HCT116 (cell line): ENCODE data around the gene ZFP36. TPM values are rescaled to one million over a fixed set of nuclear protein-coding genes. Genes with fewer than 3 reads are reported as not detected.

ENCODE experiments used
- ATAC-seq: fragments of 200-7000 bp; cut with Tn5 transposase; 2 replicates; pipeline ENCODE4 v1.9.1; 2020; ENCODE audit warnings: mild to moderate bottlenecking, moderate library complexity
- BruUV-seq: library from RNA; stranded (reverse); fragments of 400-500 nt; replicated peaks from 2 replicates; lab custom pipeline; 2021; lab: Mats Ljungman, UMichigan
- CTCF ChIA-PET: fragments of 300-600 bp; sonication (Branson Sonifier 250); formaldehyde crosslinking; loops from one replicate; lab custom pipeline; 2021; ENCODE audit warnings: antibody characterized with exemption; lab: Charles Lee
- POLR2A ChIA-PET: fragments of 300-600, 350-600 bp; sonication (Branson Sonifier 250); formaldehyde crosslinking; loops from one replicate; lab custom pipeline; 2021; ENCODE audit warnings: antibody characterized with exemption; lab: Charles Lee
- RAD21 ChIA-PET, 2 experiments: fragments of 300-600 bp; sonication (Branson Sonifier 250); formaldehyde crosslinking; loops; one replicate each; lab custom pipeline; 2023; ENCODE audit warnings: low total read pairs in 2 of 2; ENCODE audit not compliant: uncharacterized antibody in 2 of 2, unreplicated experiment in 2 of 2, low non-redundant PET in 1 of 2; lab: Charles Lee
- DNase-seq: peaks from one replicate; pipeline ENCODE4 v3.0.0-alpha.2; 2010; ENCODE audit warnings: low read depth, low spot score
- H2AFZ ChIP-seq: fragments of 200-600 bp; shearing (Covaris generic), sonication (generic); 2 replicates; pipeline ENCODE4 v1.6.1; 2017; ENCODE audit warnings: low read depth, mixed run types, mixed read lengths, antibody characterized with exemption, low read length; ENCODE audit not compliant: poor library complexity, severe bottlenecking
- H3K27ac ChIP-seq: 2 replicates; pipeline ENCODE4 v1.5.1; 2012; ENCODE audit warnings: low read depth, low read length
- H3K27me3 ChIP-seq: fragments of 200-600 bp; sonication (generic); 2 replicates; pipeline ENCODE4 v1.6.1; 2016; ENCODE audit warnings: mixed run types, low read length, mixed read lengths; ENCODE audit not compliant: insufficient read depth
- H3K36me3 ChIP-seq, 2 experiments: fragments of 200-500 bp in 1 of 2; fragments of 200-600 bp in 1 of 2; sonication (Bioruptor generic) in 1 of 2; sonication (generic) in 1 of 2; 2 replicates each; pipeline versions ENCODE4 v1.5.1 to v1.6.1; 2014 to 2016; ENCODE audit warnings: low read length in 2 of 2, inconsistent platforms in 1 of 2, mixed read lengths in 1 of 2, mixed run types in 1 of 2; ENCODE audit not compliant: insufficient read depth in 2 of 2, control insufficient read depth in 1 of 2
- H3K4me1 ChIP-seq, 2 experiments: fragments of 200-600 bp in 1 of 2; sonication (generic) in 1 of 2; 2 replicates each; pipeline versions ENCODE4 v1.5.1 to v1.6.1; 2012 to 2017; ENCODE audit warnings: low read length in 2 of 2, inconsistent platforms in 1 of 2, mild to moderate bottlenecking in 1 of 2, mixed read lengths in 1 of 2, mixed run types in 1 of 2, moderate library complexity in 1 of 2; ENCODE audit not compliant: insufficient read depth in 2 of 2, control insufficient read depth in 1 of 2
- H3K4me2 ChIP-seq: fragments of 200-600 bp; sonication (generic); 2 replicates; pipeline ENCODE4 v1.6.1; 2017; ENCODE audit warnings: mixed run types, low read length, mixed read lengths
- H3K4me3 ChIP-seq, 2 experiments: fragments of 200-600 bp in 1 of 2; sonication (generic) in 1 of 2; replicated peaks in 1 of 2; 2 replicates each; pipeline ENCODE4 v1.5.1; 2011 to 2016; ENCODE audit warnings: low read length in 2 of 2, control low read depth in 1 of 2, low read depth in 1 of 2, mild to moderate bottlenecking in 1 of 2, mixed read lengths in 1 of 2, mixed run types in 1 of 2
- H3K79me2 ChIP-seq: fragments of 200-600 bp; sonication (generic); 2 replicates; pipeline ENCODE4 v1.6.1; 2017; ENCODE audit warnings: mild to moderate bottlenecking, mixed run types, low read length, moderate library complexity, mixed read lengths; ENCODE audit not compliant: insufficient read depth
- H3K9ac ChIP-seq: fragments of 200-600 bp; sonication (generic); 2 replicates; pipeline ENCODE4 v1.6.1; 2016; ENCODE audit warnings: low read length, mixed read lengths
- H3K9me2 ChIP-seq: fragments of 200-600 bp; sonication (generic), shearing (Covaris generic); 2 replicates; pipeline ENCODE4 v1.6.1; 2017; ENCODE audit warnings: mixed run types, mild to moderate bottlenecking, moderate library complexity; ENCODE audit not compliant: insufficient read depth
- H3K9me3 ChIP-seq, 2 experiments: fragments of 200-500 bp in 1 of 2; fragments of 200-600 bp in 1 of 2; sonication (Bioruptor generic) in 1 of 2; sonication (generic) in 1 of 2; 2 replicates each; pipeline ENCODE4 v1.6.1; 2014 to 2017; ENCODE audit warnings: low read length in 2 of 2, mixed read lengths in 2 of 2, inconsistent platforms in 1 of 2, low read depth in 1 of 2, mild to moderate bottlenecking in 1 of 2, mixed run types in 1 of 2, moderate library complexity in 1 of 2; ENCODE audit not compliant: control insufficient read depth in 1 of 2, insufficient read depth in 1 of 2
- H4K20me1 ChIP-seq: fragments of 200-600 bp; sonication (generic), shearing (Covaris generic); 2 replicates; pipeline ENCODE4 v1.6.1; 2017; ENCODE audit warnings: mixed run types, mild to moderate bottlenecking, moderate library complexity; ENCODE audit not compliant: insufficient read depth
- ATF3 ChIP-seq: IDR thresholded peaks from 2 replicates; pipeline ENCODE4 v1.6.1; 2012
- CBX3 ChIP-seq: IDR thresholded peaks from 2 replicates; pipeline ENCODE4 v1.6.1; 2012; ENCODE audit warnings: low read depth
- CEBPB ChIP-seq: IDR thresholded peaks from 2 replicates; pipeline ENCODE4 v1.6.1; 2012; ENCODE audit warnings: low read depth
- ELF1 ChIP-seq: IDR thresholded peaks from 2 replicates; pipeline ENCODE4 v1.6.1; 2012; ENCODE audit warnings: low read depth, borderline replicate concordance
- EZH2 ChIP-seq: fragments of 200-600 bp; sonication (generic); IDR thresholded peaks from 2 replicates; pipeline ENCODE4 v1.6.1; 2017; ENCODE audit warnings: antibody characterized with exemption, mixed run types
- EZH2phosphoT487 ChIP-seq: fragments of 200-600 bp; IDR thresholded peaks from 2 replicates; pipeline ENCODE4 v1.6.1; 2018; ENCODE audit warnings: antibody characterized with exemption, borderline replicate concordance
- FOSL1 ChIP-seq: IDR thresholded peaks from 2 replicates; pipeline ENCODE4 v1.6.1; 2012; ENCODE audit warnings: low read depth
- JUND ChIP-seq: IDR thresholded peaks from 2 replicates; pipeline ENCODE4 v1.6.1; 2012
- POLR2A ChIP-seq: IDR thresholded peaks from 2 replicates; pipeline ENCODE4 v1.7.0; 2011; ENCODE audit warnings: borderline replicate concordance; ENCODE audit not compliant: insufficient read depth, insufficient read length; ENCODE audit errors: extremely low read depth
- RAD21 ChIP-seq: IDR thresholded peaks from 2 replicates; pipeline ENCODE4 v1.6.1; 2012; ENCODE audit warnings: low read depth, mild to moderate bottlenecking
- SIN3A ChIP-seq: IDR thresholded peaks from 2 replicates; pipeline ENCODE4 v1.6.1; 2012; ENCODE audit warnings: low read depth
- SP1 ChIP-seq: IDR thresholded peaks from 2 replicates; pipeline ENCODE4 v1.6.1; 2012; ENCODE audit warnings: low read depth
- SRF ChIP-seq: IDR thresholded peaks from 2 replicates; pipeline ENCODE4 v1.6.1; 2012; ENCODE audit warnings: low read depth
- TCF7L2 ChIP-seq: IDR thresholded peaks from 2 replicates; pipeline ENCODE4 v1.7.0; 2011; ENCODE audit warnings: borderline replicate concordance, inconsistent platforms; ENCODE audit not compliant: insufficient read depth, insufficient read length; ENCODE audit errors: extremely low read depth
- ZFX ChIP-seq: fragments of 450-650 bp; IDR thresholded peaks from 2 replicates; pipeline ENCODE4 v1.6.1; 2017
- ZNF274 ChIP-seq: fragments of 200-500 bp; sonication (Bioruptor generic); IDR thresholded peaks from 2 replicates; pipeline ENCODE4 v1.6.1; 2014; ENCODE audit warnings: mild to moderate bottlenecking, low read depth, low read length, inconsistent platforms
- intact Hi-C: fragments of 100-400 bp; cut with micrococcal nuclease; formaldehyde crosslinking; loops from 2 replicates; pipeline ENCODE4 v1.10.0; 2022
- total RNA-seq: library from RNA; stranded (reverse); gene quantifications from one replicate; pipeline ENCODE4 v1.2.1, GENCODE V29; 2021; ENCODE audit not compliant: unreplicated experiment
- TF ChIP-seq, protein P1 (sequence below), 3 experiments: fragments of 200-600 bp in 1 of 3; sonication (generic) in 1 of 3; IDR thresholded peaks in 2 of 3; conservative IDR thresholded peaks in 1 of 3; 2 replicates each; pipeline ENCODE4 v1.5.1; 2012 to 2017; ENCODE audit warnings: low read depth in 2 of 3, low read length in 2 of 3, antibody characterized with exemption in 1 of 3, borderline replicate concordance in 1 of 3, control low read depth in 1 of 3, mild to moderate bottlenecking in 1 of 3, mixed read lengths in 1 of 3, mixed run types in 1 of 3, moderate library complexity in 1 of 3; ENCODE audit not compliant: insufficient read depth in 1 of 3
- TF ChIP-seq, protein P2 (sequence below): IDR thresholded peaks from 2 replicates; pipeline ENCODE4 v1.6.1; 2012; ENCODE audit warnings: low read depth
- TF ChIP-seq, protein P3 (sequence below): IDR thresholded peaks from 2 replicates; pipeline ENCODE4 v1.6.1; 2012

Gene ZFP36
- total RNA-seq, 1 experiment from 2014 or later: 131 TPM

DNA sequence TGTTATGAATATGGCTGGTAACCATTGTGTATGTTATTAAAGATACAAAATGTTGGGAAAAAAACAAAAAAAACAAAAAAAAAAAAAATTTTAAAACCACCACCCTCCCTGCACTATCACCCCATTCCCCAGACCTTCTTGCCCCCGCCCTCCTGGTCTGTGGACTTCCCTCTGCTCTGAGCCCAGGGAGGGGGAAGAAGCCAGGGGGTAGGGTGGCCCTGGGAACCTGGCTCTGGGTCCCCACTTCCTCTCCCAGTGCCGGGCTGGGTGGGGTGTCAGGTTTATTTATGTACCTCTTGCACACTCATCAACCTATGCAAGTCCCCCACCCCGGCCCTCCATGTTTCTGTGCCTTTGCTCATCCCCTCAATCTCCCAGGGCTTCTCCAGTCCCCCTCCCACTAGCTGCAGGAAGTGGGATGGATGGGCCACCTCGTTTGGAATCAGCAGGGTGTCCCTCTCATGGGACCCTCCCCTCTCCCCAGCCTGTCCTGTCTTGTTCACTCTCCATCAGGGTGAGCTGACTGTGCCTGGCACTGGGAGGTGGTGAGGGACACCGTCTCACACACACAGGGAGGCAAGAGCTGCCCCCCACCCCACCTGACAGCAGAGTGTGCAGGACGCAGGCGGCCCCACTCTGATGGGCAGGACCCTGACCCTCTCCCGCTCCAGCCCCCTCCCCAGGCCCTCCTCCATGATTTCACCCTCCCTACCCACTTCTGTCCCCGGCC, 21.6 kb upstream of the ZFP36 start:
- ChIA-PET POLR2A (no interaction called here), CTCF (no interaction called here)
- intact Hi-C loops: no loop called here

More for the DNA sequence above, 21.6 kb upstream of the ZFP36 start:
- no TSS peak for BruUV-seq
- ATAC-seq: no peak
- Histone ChIP-seq H3K27ac (no peak overlapping the region; the same call in 1 of the 2 replicates), H3K79me2 (peaks cover 12% of the 10 kb centered on the region), H3K9ac (no peak overlapping the region), H3K27me3 (no peaks in the 10 kb centered on the region), H3K4me3 (no peak overlapping the region), H4K20me1 (no peaks in the 10 kb centered on the region), H3K4me1 (peaks cover 4 to 7% of the 10 kb centered on the region in 2 experiments; a peak in 3 of 4 replicates), H3K36me3 (peaks cover 54% of the 10 kb centered on the region in 2 experiments; a peak in 3 of 4 replicates), H3K9me2 (no peaks in the 10 kb centered on the region), H3K9me3 (no peaks in the 10 kb centered on the region), H2AFZ (no peak overlapping the region), H3K4me2 (no peak overlapping the region)
- no peak for DNase-seq
- TF ChIP-seq SRF (no peak), ZFX (no peak), EZH2phosphoT487 (no peak), ELF1 (no peak), FOSL1 (no peak), ATF3 (no peak), SIN3A (no peak), RAD21 (no peak), POLR2A (no peak), JUND (no peak), SP1 (no peak), CBX3 (no peak), CEBPB (no peak), TCF7L2 (no peak), ZNF274 (no peak), EZH2 (no peak)
- TF ChIP-seq, protein P1, sequence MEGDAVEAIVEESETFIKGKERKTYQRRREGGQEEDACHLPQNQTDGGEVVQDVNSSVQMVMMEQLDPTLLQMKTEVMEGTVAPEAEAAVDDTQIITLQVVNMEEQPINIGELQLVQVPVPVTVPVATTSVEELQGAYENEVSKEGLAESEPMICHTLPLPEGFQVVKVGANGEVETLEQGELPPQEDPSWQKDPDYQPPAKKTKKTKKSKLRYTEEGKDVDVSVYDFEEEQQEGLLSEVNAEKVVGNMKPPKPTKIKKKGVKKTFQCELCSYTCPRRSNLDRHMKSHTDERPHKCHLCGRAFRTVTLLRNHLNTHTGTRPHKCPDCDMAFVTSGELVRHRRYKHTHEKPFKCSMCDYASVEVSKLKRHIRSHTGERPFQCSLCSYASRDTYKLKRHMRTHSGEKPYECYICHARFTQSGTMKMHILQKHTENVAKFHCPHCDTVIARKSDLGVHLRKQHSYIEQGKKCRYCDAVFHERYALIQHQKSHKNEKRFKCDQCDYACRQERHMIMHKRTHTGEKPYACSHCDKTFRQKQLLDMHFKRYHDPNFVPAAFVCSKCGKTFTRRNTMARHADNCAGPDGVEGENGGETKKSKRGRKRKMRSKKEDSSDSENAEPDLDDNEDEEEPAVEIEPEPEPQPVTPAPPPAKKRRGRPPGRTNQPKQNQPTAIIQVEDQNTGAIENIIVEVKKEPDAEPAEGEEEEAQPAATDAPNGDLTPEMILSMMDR (IDR thresholded peaks at IDR 0.05 in 2 of 3, conservative IDR thresholded peaks at IDR 0.05 in 1 of 3; ENCODE audit: borderline replicate concordance in 1 of 3, insufficient read depth in 1 of 3, low read depth in 2 of 3, low read length in 2 of 3): no peak
- TF ChIP-seq, protein P2, sequence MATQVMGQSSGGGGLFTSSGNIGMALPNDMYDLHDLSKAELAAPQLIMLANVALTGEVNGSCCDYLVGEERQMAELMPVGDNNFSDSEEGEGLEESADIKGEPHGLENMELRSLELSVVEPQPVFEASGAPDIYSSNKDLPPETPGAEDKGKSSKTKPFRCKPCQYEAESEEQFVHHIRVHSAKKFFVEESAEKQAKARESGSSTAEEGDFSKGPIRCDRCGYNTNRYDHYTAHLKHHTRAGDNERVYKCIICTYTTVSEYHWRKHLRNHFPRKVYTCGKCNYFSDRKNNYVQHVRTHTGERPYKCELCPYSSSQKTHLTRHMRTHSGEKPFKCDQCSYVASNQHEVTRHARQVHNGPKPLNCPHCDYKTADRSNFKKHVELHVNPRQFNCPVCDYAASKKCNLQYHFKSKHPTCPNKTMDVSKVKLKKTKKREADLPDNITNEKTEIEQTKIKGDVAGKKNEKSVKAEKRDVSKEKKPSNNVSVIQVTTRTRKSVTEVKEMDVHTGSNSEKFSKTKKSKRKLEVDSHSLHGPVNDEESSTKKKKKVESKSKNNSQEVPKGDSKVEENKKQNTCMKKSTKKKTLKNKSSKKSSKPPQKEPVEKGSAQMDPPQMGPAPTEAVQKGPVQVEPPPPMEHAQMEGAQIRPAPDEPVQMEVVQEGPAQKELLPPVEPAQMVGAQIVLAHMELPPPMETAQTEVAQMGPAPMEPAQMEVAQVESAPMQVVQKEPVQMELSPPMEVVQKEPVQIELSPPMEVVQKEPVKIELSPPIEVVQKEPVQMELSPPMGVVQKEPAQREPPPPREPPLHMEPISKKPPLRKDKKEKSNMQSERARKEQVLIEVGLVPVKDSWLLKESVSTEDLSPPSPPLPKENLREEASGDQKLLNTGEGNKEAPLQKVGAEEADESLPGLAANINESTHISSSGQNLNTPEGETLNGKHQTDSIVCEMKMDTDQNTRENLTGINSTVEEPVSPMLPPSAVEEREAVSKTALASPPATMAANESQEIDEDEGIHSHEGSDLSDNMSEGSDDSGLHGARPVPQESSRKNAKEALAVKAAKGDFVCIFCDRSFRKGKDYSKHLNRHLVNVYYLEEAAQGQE: no peak
- TF ChIP-seq, protein P3, sequence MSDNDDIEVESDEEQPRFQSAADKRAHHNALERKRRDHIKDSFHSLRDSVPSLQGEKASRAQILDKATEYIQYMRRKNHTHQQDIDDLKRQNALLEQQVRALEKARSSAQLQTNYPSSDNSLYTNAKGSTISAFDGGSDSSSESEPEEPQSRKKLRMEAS: no peak
- RAD21 ChIA-PET: no interaction called here
